ENCODE data around the gene ACTL7A.

DNA sequence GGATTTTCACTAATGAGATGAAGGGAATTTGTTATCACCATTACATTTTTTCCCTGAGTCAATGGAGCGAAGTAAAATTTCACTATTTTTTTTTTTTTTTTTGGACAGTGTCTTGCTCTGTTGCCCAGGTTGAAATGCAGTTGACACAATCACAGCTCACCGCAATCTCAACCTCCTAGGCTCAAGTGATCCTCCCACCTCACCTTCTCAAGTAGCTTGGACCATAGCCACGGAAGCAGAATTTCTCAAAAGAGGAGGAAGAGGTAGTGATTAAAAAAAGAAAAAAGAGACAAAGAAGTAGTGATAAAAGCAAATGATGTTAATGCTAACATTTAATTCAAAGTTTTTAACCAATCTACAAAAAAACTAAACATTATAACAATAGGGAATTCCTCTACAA is 42.1 kb downstream of the ACTL7A start:
- TF ChIP-seq, protein P1, sequence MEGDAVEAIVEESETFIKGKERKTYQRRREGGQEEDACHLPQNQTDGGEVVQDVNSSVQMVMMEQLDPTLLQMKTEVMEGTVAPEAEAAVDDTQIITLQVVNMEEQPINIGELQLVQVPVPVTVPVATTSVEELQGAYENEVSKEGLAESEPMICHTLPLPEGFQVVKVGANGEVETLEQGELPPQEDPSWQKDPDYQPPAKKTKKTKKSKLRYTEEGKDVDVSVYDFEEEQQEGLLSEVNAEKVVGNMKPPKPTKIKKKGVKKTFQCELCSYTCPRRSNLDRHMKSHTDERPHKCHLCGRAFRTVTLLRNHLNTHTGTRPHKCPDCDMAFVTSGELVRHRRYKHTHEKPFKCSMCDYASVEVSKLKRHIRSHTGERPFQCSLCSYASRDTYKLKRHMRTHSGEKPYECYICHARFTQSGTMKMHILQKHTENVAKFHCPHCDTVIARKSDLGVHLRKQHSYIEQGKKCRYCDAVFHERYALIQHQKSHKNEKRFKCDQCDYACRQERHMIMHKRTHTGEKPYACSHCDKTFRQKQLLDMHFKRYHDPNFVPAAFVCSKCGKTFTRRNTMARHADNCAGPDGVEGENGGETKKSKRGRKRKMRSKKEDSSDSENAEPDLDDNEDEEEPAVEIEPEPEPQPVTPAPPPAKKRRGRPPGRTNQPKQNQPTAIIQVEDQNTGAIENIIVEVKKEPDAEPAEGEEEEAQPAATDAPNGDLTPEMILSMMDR (IDR thresholded peaks at IDR 0.05) = no peak
- no peak for TF ChIP-seq POLR2A (IDR thresholded peaks at IDR 0.05)

Data from lower leg skin (tissue), 3 donors.